22Rv1 (cell line): ENCODE measurements around the gene PDE3A.

Source experiments
- CTCF ChIP-seq: fragments of 450-650 bp; IDR thresholded peaks from 2 replicates; pipeline ENCODE4 v1.5.1; 2017; ENCODE audit warnings: mild to moderate bottlenecking
- ZFX ChIP-seq: fragments of 450-650 bp; IDR thresholded peaks from 2 replicates; pipeline ENCODE4 v1.6.1; 2017; ENCODE audit warnings: antibody characterized with exemption, borderline replicate concordance

GRCh38 chr12:20374795-20375194 lies 6.5 kb downstream of the PDE3A start:
- TF ChIP-seq CTCF (no peak), ZFX (no peak)
